ENCODE data around the gene ELL2. TPM values are rescaled to one million over a fixed set of nuclear protein-coding genes. Genes with fewer than 3 reads are reported as not detected.

ELL2 gene
- total and polyA plus RNA-seq, 2 of the 13 experiments (the other 11 are each of a cell fraction or from before 2014, with no cell fraction given) = 78.9 to 97.1 TPM

DNA sequence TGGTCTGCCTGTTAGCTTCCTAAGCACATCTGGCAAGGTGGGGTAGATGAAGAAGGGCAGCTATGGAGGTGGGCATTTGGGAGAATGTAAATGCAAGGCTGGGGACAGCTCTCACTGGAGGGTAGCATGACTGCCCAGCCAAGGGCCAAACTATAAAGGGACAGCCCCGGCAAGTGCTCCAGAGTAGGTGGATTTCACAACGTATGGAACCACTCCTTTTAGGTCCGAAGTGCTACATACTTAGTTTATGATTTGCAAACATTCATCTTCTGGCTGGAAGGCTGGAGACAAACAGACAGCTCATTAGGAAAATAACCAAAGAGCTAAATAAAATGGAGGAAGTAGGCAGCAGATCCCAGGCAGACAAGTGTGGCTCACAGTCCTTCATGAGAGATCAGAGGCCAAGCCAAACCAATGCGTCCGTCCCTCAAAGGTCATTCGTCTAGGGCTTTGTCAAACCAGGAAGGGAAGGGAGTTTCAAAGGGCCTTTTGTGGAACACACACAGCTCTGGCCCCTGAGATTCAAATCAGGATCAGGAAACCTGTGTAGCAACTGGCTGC is 96.6 kb downstream of the ELL2 start (continued):
- TF ChIP-seq ZSCAN29 (CRISPR knock-in tag; conservative IDR thresholded peaks at IDR 0.05) (peak; percentile 75), ZBTB3 (CRISPR knock-in tag; IDR thresholded peaks at IDR 0.05; ENCODE audit: borderline replicate concordance, low read depth) (0 out of 2 replicates have a peak, but pooled peaks have one; percentile 25), TBL1XR1 (IDR thresholded peaks at IDR 0.05; ENCODE audit: borderline replicate concordance, low read length, partially characterized antibody) (peak; percentile 57), POLR2AphosphoS5 (IDR thresholded peaks at IDR 0.05; ENCODE audit: low read depth, low read length) (peak; percentile 40; the same call in 1 of the 2 replicates), HOXD1 (CRISPR knock-in tag; IDR thresholded peaks at IDR 0.05) (peak; percentile 62; the same call in 1 of the 2 replicates), YY1 (IDR thresholded peaks at IDR 0.05; ENCODE audit: insufficient read depth, insufficient replicate concordance, low read depth, low read length) (peak; percentile 78), ZNF672 (CRISPR knock-in tag; IDR thresholded peaks at IDR 0.05) (no peak), PITX1 (CRISPR knock-in tag; IDR thresholded peaks at IDR 0.05) (peak; percentile 90), ERF (CRISPR knock-in tag; IDR thresholded peaks at IDR 0.05) (peak; percentile 82), SMAD3 (CRISPR knock-in tag; IDR thresholded peaks at IDR 0.05) (peak; percentile 77), PHF21A (CRISPR knock-in tag; IDR thresholded peaks at IDR 0.05) (peak; percentile 91), ZKSCAN8 (CRISPR knock-in tag; IDR thresholded peaks at IDR 0.05; ENCODE audit: borderline replicate concordance) (peak; percentile 85; the same call in 1 of the 2 replicates), HMG20A (CRISPR knock-in tag; IDR thresholded peaks at IDR 0.05; ENCODE audit: borderline replicate concordance) (peak; percentile 79; the same call in 1 of the 2 replicates)
- TF ChIP-seq, protein P1, sequence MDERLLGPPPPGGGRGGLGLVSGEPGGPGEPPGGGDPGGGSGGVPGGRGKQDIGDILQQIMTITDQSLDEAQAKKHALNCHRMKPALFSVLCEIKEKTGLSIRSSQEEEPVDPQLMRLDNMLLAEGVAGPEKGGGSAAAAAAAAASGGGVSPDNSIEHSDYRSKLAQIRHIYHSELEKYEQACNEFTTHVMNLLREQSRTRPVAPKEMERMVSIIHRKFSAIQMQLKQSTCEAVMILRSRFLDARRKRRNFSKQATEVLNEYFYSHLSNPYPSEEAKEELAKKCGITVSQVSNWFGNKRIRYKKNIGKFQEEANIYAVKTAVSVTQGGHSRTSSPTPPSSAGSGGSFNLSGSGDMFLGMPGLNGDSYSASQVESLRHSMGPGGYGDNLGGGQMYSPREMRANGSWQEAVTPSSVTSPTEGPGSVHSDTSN (CRISPR knock-in tag; IDR thresholded peaks at IDR 0.05) = 0 out of 2 replicates have a peak, but pooled peaks have one; percentile 39
- TF ChIP-seq, protein P2, sequence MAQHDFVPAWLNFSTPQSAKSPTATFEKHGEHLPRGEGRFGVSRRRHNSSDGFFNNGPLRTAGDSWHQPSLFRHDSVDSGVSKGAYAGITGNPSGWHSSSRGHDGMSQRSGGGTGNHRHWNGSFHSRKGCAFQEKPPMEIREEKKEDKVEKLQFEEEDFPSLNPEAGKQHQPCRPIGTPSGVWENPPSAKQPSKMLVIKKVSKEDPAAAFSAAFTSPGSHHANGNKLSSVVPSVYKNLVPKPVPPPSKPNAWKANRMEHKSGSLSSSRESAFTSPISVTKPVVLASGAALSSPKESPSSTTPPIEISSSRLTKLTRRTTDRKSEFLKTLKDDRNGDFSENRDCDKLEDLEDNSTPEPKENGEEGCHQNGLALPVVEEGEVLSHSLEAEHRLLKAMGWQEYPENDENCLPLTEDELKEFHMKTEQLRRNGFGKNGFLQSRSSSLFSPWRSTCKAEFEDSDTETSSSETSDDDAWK (CRISPR knock-in tag; IDR thresholded peaks at IDR 0.05) = no peak
- TF ChIP-seq, protein P3, sequence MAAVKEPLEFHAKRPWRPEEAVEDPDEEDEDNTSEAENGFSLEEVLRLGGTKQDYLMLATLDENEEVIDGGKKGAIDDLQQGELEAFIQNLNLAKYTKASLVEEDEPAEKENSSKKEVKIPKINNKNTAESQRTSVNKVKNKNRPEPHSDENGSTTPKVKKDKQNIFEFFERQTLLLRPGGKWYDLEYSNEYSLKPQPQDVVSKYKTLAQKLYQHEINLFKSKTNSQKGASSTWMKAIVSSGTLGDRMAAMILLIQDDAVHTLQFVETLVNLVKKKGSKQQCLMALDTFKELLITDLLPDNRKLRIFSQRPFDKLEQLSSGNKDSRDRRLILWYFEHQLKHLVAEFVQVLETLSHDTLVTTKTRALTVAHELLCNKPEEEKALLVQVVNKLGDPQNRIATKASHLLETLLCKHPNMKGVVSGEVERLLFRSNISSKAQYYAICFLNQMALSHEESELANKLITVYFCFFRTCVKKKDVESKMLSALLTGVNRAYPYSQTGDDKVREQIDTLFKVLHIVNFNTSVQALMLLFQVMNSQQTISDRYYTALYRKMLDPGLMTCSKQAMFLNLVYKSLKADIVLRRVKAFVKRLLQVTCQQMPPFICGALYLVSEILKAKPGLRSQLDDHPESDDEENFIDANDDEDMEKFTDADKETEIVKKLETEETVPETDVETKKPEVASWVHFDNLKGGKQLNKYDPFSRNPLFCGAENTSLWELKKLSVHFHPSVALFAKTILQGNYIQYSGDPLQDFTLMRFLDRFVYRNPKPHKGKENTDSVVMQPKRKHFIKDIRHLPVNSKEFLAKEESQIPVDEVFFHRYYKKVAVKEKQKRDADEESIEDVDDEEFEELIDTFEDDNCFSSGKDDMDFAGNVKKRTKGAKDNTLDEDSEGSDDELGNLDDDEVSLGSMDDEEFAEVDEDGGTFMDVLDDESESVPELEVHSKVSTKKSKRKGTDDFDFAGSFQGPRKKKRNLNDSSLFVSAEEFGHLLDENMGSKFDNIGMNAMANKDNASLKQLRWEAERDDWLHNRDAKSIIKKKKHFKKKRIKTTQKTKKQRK (IDR thresholded peaks at IDR 0.05; ENCODE audit: low read length) = no peak
- TF ChIP-seq, protein P4, sequence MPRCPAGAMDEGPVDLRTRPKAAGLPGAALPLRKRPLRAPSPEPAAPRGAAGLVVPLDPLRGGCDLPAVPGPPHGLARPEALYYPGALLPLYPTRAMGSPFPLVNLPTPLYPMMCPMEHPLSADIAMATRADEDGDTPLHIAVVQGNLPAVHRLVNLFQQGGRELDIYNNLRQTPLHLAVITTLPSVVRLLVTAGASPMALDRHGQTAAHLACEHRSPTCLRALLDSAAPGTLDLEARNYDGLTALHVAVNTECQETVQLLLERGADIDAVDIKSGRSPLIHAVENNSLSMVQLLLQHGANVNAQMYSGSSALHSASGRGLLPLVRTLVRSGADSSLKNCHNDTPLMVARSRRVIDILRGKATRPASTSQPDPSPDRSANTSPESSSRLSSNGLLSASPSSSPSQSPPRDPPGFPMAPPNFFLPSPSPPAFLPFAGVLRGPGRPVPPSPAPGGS (CRISPR knock-in tag; IDR thresholded peaks at IDR 0.05) = peak; percentile 92
- TF ChIP-seq, protein P5, sequence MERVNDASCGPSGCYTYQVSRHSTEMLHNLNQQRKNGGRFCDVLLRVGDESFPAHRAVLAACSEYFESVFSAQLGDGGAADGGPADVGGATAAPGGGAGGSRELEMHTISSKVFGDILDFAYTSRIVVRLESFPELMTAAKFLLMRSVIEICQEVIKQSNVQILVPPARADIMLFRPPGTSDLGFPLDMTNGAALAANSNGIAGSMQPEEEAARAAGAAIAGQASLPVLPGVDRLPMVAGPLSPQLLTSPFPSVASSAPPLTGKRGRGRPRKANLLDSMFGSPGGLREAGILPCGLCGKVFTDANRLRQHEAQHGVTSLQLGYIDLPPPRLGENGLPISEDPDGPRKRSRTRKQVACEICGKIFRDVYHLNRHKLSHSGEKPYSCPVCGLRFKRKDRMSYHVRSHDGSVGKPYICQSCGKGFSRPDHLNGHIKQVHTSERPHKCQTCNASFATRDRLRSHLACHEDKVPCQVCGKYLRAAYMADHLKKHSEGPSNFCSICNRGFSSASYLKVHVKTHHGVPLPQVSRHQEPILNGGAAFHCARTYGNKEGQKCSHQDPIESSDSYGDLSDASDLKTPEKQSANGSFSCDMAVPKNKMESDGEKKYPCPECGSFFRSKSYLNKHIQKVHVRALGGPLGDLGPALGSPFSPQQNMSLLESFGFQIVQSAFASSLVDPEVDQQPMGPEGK (CRISPR knock-in tag; IDR thresholded peaks at IDR 0.05) = peak; percentile 45; the same call in 1 of the 2 replicates
- TF ChIP-seq, protein P6, sequence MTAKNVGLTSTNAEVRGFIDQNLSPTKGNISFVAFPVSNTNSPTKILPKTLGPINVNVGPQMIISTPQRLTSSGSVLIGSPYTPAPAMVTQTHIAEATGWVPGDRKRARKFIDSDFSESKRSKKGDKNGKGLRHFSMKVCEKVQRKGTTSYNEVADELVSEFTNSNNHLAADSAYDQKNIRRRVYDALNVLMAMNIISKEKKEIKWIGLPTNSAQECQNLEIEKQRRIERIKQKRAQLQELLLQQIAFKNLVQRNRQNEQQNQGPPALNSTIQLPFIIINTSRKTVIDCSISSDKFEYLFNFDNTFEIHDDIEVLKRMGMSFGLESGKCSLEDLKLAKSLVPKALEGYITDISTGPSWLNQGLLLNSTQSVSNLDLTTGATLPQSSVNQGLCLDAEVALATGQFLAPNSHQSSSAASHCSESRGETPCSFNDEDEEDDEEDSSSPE (CRISPR knock-in tag; IDR thresholded peaks at IDR 0.05) = no peak; the same call in 1 of the 2 replicates

Measured in HepG2 (cell line).